GM19023 (cell line): ENCODE results near the gene MON1B.
A peak's percentile ranks its signal among the peaks of the same experiment; 100 is the strongest.

Experiments
- ATAC-seq: cut with Tn5 transposase; IDR thresholded peaks from one replicate; pipeline ENCODE4 v1.9.1; 2021; ENCODE audit warnings: mild to moderate bottlenecking, moderate library complexity; ENCODE audit not compliant: unreplicated experiment

MON1B gene

DNA sequence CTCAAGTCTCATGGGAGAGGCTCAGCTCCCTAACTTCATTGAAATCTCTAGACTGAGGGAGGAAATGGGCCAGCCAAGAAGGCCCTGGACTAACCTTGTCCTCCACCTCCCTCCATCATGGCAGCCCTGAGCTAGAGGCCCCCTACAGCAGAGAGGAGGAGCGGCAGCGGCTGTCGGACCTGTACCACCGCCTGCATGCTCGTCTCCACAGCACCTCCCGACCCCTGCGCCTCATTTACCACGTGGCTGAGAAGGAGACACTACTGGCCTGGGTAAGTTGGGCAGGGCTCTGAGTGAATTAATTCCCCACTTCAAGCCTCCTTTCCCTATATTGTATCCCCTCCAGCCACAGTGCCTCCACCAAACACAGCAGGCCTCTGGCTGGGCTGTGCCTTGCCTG, 4.4 kb downstream of the MON1B start:
- no peak for ATAC-seq

DNA sequence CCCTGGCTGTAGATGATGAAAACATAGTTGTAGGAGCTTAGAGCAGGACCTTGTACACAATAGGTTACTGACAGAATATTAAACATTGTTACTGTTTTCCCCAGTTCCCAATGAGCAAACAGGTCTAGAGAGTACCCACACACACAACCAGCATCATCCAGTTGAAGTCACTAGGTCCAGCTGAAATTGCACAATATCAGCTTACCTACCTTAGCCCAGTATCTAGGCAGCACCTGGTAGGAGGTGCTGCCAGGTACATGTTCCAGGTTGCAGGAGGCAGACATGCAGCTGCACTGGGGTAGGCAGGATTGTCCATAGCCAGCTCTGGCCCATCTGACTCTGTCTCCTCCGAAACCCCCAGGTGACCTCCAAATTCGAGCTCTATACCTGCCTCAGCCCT, 6.8 kb downstream of the MON1B start:
- no peak for ATAC-seq

DNA sequence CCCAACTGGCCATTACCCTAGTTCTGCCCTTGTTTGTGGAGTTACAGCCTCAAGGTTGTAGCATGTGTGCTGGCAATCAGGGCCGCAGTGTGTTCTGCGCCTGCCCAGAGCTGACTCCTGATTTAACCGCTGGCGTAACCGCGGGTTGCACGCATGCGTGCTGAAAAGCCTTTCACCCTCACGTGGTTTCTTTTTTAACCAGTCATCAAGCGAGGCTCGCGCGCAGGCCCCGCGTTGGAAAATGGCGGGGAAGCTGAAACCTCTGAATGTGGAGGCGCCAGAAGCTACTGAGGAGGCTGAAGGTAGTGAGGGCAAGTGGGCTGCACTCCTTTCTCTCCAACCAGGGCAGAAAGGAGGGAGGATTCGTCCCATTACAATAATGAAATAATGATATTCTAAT, 8.2 kb downstream of the MON1B start, which contains the start of gene SYCE1L:
SYCE1L (plus strand) TSS at position 198 of the 400 bp plus-strand sequence; CDS start at position 242, 44 bp downstream.
- no peak for ATAC-seq

DNA sequence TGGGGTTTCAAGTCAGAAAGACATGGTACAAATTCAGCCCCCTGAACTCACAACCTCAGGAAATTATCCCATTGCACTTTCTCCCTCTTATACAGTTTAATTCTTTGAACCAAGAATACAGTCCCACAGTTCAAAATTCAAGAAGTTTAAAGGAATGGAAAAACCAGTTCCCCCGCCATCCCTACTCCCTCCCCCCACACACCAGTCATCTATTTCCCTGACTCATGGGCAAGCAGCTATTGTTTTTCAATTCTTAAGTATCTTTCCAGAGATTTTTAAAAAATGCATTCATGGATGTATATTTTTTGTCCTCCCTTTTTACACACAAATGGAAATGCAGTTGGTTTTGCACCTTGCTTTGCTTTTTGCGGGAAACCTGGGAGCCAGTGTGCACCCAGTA, 15.5 kb downstream of the MON1B start:
- ATAC-seq, result no peak

DNA sequence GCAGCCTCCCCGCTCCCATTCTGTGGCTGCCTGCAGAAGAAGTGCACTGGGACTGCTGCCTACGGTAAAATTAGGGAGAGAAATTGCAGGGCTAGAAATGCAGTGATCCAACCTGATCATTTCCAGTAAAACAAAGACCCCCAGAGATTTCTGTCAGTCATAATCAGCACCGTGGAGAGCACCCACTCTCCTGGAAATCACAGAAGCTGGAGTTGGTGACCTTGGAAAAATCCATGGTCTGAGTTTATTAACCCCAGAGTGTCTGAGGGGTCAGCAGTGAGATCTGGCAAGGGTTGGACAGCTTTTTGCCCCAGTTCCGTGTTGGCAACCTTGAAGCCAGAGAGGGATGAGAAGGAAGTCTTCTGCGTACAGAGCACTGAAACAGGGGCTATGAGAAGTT, 16.0 kb downstream of the MON1B start:
- no peak for ATAC-seq

DNA sequence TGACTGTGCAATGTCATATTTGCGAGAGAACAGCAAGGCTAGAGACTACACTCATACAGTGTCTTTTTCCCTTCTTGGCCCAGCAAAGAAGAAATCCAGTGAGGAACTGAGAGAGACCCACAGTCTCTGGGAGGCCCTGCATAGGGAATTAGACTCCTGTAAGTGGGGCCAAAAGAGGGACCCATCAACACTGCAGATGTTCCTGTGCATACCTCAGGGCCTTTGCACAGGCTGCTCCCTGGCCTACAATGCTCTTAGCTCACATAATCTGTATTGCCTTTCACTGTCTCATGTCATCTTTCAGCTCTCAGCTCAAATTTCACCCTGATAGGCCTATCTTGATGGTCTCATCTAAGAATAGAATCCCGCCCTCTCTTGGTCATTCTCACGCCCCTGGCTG, 17.4 kb downstream of the MON1B start:
- no peak for ATAC-seq

DNA sequence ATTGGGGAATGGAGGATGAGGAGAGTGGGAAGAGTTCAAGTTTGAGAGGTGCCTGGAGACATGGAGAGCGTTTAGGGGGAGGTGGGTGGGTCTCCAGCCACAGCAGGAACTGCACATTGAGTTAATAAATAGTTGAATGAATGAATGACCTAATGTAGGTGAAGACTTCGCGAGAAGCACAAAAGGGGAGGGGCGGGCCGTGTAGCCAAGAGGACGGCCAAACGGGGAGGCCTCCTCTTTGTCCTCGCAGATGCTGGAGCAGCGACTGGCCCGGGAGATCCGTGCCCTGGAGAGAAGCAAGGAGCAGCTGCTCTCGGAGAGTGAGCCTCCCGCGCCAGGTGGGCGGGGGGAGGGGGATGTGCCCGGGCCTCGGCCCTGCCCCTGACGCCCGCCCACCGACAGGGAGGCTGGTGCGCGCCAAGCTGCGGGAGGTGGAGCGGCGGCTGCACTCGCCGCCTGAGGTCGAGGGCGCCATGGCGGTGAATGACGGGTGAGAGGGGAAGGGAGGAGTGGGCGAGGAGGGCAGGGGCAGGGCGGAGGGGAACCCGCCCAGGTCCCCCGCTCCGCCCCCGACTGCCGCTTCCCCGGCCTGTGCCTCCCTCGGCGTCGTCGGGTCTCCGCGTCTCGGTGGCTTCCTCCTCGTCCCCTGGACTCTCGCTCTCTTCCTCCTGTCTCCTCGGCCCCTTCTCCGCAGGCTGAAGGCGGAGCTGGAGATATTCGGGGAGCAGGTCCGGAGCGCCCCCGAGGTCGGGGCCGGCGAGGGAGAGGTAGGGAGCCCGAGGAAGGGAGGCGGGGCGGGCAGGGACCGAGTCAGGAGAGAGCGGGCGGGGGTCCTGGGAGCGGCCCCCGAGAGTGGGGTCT, 21.1 kb downstream of the MON1B start:
- peak; percentile 56 for ATAC-seq

DNA sequence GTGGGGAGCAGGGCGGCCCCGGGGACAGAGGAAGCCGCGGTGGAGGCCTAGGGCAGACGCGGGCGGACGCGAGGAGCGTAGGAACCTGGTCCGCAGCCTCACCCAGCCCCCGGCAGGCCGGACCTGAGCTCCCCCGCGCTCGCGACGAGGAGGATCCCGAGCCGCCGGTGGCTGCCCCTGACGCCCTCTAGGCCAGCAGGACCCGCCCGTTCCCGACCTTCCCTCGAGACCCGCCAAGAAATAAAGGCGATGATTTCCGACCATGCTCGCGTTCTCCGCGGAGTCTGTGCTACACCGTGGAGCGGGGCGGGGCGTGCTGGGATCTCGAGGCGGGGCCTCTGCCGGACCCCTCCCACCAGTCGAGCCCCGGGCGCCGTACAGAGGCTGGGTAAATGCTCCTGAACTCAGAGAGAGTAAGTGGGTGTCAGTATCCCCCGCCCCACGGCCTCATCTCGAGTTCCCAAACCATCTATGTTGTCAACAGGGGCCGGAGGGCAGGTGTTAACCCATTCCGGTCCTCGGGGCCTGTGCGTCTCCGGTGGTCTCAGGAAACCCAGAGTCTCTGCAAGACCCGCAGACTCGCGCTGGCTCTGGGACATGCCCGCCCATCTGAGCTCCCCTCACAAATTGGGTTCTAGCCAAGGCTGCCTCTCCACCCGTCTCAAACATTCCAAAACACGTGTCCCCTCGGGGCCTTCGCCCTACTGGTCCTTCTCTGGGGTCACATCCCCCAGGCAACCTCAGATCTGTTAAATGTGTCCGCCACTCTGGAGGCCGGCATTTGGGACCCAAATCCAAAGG, 22.0 kb downstream of the MON1B start:
- peak; percentile 81 for ATAC-seq

DNA sequence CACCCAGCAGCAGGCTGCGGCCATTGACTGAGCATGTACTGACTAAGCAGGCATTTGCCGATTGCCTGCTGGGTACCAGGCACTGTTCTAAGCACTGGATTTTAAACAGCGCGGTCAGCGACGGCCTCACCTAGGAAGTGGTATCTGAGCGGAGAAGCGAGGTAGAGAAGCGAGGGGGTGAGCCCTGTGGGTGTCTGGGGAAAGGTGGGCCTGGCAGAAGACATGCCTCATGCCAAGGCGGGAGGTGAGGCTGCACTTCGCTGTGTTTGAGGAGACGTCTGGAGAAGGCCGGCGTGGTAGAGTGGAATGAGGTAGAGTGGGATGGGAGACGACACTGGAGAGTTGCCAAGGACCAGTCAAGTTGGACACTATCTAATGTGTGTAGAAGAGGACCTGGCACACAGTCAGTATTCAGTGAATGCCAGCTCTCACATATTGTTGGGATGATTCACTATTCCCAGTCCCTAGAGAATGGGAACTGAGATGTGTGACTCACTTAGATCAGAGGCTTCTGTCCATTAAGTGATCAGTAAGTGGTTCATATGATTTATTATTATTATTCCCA, 22.6 kb downstream of the MON1B start:
- ATAC-seq, result no peak

DNA sequence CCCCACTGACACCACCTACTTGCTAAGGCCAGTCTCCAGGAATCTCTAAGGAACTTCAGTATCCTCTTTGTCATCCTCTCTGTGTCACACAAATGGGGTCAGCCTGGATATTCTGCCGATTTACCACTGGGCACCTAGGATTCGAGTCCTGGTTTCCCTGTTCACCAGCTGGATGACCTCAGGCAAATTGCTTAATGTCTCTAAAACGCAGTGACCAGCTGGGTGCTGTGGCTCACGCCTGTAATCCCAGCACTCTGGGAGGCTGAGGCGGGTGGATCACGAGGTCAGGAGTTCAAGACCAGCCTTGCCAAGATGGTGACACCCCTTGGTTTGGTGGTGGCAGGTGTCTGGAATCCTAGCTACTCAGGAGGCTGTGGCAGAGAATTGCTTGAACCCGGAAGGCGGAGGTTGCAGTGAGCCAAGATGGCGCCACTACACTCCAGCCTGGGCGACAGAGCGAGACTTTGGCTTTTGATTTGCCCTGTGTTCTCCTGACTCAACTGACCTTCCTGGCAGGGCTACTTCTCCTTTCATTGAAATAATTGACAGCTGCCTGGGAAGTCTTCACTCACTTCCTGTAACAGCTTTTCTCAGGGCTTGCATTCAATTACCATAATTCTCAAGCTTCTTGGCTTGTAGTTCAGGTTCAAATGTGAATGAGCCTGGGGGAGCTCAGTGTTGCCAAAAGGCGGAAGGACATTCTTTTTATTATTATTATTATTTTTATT, 23.6 kb downstream of the MON1B start:
- ATAC-seq, result no peak

DNA sequence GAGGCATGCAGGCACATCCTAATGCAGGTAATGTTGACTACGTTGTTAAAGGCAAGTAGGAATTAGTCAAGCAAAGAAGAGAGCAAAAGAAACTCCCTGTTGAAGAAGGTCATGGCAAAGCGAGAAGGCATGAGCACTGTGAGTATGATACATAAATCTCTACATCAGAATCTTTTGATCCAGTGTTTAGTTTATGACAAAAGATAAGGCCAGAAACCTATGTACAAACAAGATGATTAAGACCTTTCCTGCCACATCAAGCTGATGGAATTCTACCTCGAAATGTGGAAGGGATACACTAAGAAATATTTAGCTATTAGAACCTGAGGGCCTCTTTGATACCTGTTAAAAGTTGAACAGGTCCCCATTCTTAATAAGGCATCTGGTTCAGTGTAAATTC, 28.4 kb downstream of the MON1B start:
- ATAC-seq, result no peak

DNA sequence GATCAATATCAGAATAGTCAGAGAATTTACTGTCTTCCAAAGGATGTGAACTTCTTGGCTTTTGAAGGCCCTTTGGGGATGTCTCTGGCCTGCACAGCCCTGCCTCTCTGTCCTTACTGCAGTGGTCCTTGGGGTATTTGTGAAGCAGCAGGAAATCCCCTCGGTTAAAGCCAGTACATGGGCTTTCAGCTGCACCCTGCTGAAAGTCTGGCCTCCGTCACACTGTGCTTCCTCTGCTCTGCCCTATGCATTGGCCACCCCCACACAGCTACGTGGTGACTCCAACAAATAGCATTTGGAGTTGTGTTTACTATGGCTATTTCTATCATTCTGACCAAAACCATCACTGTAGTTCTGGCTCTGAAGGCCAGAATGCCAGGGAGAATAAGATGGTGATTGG, 29.4 kb downstream of the MON1B start:
- peak; percentile 78 for ATAC-seq

DNA sequence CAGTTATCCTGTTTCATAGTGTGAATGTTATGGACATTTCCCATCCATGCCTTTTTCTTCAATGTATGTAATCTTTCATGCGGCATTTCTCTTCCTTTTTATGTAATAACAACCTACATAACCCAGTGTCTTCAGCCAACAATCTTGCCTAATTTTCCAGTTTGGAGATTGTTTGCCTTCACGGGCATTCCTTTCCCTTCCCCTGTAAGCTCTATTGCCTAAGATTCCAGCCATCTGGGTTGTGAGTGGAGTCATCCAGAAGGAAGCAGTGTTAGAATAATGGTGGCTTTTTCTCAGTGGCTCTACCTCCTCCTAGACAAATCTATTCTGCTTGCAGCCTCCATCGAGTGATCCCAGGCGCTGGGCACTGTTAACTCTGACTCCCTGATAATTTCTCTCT, 30.5 kb downstream of the MON1B start:
- ATAC-seq, result no peak

DNA sequence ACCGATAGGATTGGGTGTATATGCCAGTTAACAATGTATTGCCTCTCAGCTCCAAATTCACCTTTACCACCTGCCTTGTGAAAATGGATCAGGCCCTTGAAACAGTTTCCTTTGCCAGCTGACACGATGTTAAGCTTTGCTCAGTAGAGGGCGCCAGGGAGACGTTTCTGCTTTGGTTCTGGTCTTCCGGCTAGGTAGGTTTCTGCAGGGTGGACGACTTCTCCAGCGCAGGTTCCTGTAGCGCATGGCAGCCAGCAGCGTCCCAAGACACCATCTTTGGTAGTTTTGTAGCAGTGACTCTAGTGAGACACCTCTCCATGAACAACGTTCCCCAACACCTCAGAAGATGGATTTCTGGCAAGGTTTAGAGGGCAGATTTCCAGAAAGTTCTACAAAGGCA, 32.2 kb downstream of the MON1B start:
- no peak for ATAC-seq

DNA sequence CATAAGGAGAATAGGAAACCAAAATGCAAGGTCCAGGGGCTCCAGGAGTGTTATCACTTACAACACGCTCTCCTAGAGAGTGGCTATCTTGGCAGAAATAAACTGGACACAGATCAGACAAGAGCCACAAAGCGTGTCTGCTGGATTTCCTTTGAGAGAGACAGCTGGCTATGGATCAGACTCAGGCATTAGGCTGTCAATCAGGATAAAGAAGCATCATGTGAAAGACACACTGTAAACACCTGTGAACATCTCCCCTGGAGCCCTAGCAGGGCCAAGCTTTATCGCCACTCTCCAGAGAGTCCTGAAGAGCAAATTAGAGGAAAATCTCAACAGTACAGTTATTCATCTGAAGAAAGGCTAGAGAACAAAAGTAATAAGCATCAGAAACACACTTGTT, 34.2 kb downstream of the MON1B start:
- ATAC-seq, result no peak

DNA sequence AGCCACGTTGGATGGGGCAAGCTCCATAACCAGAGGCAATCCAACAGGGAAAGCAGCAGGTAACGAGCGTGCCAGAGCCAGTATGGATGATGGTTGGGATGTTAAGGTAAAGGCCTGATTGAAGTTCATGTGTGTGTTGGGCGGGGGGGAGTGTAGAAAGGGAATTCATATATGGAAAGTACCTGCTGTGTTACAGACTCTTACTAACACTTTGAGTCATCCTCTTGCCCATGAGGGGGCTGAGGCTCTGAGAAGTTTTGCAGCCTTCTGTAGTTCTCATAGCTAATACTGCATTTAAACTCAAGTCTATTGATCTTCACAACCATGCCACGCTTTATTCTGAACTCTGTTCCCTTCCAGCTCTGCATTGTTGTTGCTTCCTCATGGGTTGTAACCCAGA, 36.8 kb downstream of the MON1B start:
- peak; percentile 85 for ATAC-seq

DNA sequence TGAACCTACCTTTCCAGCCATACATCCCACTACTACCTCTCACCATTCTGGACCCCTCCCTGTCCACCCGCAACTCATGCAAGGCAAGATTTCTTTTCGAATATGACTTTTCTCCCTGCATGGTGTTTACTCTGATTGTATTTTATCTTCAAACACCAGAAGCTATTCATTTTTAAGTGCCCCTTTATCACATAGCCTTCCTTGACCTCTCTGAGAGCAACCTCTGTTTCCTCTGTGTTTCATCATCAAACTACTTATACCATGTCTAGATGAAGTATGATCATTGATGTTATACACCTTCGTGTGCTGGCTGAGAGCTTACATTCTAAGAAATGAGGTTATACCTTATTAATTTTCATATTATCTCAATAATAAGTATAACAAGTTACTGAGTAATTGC, 40.1 kb downstream of the MON1B start:
- no peak for ATAC-seq

DNA sequence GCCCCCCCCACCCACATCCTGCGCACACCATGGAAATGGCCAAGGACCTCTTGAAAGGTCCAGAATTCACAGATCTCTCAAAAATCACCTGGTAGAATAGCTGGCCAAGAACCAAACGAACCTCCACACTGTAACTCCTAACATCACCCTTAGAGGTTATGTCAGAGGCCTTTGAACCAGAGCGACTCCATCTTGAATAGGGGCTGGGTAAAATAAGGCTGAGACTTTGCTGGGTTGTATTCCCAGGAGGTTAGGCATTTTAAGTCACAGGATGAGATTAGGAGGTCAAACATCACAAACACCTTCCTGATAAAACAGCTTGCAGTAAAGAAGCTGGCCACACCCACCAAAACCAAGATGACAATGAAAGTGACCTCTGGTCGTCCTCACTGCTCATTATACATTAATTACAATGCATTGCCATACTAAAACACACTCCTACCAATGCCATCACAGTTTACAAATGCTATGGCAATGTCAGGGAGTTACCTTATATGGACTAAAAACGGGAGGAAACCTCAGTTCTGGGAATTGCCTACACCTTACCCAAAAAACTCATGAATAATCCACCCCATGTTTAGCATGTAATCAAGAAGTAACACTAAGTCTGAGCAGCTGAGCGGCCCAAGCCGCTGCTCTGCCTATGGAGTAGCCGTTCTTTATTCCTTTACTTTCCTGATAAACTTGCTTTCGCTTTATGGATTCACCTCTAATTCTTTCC, 43.0 kb downstream of the MON1B start:
- no peak for ATAC-seq

DNA sequence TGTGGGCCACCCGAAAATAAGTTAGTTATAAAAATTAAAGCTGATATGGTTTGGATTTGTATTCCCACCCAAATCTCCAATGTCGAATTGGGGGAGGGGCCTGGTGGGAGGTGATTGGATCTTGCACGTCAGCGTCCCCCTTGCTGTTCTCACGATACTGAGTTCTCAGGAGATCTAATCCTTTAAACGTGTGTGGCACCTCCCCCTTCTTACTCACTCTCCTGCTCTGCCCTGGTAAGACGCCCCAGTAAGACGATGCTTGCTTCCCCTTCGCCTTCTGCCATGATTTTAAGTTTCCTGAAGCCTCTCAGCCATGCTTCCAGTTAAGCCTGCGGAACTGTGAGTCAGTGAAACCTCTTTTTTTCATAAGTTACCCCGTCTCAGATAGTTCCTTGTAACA, 43.6 kb downstream of the MON1B start:
- no peak for ATAC-seq

DNA sequence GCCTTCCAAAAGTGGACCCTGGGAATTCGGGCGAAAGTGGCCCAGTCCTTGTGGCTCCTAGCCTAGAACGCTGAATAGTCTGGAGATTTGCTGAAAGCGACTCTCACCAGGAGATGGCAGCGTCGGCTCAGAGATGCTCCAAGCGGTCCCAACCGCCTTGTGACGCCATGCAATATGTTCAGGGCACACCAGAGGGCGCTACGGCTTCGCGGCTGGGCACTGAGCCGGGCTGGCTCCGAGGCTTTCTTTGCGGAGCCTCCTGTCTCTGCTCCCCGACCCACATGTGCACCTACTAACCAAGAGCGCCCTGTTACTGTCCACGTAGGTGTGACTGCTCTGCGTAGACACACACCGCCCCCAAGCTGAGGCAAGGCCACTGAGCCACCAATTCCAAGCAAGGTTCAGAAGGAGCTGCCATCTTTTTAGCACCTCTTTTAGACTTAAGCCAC, 45.1 kb downstream of the MON1B start:
- peak; percentile 99 for ATAC-seq
